Stimulated activated CD4-positive, alpha-beta T cell treated with anti-CD3 and anti-CD28 coated beads, Interleukin-1b, Interleukin-23, amount 100 ng/mL, for 1 hour (primary cell): ENCODE data around the gene TBC1D22A.

Source experiments
- DNase-seq, 2 donors: peaks; one replicate each; pipeline ENCODE4 v3.0.0-alpha.2; 2020; ENCODE audit warnings: low read depth in 2 of 2

The TBC1D22A gene

GRCh38 chr22:47154621-47155081, 392.2 kb downstream of the TBC1D22A start:
- DNase-seq = no peak

GRCh38 chr22:47155131-47155885, 392.9 kb downstream of the TBC1D22A start:
- no peak for DNase-seq

- no peak for DNase-seq
These were observed 393.5 kb downstream of the TBC1D22A start for GRCh38 chr22:47155912-47156311.

- no peak for DNase-seq
These were observed 394.1 kb downstream of the TBC1D22A start for GRCh38 chr22:47156352-47157092.

GRCh38 chr22:47157093-47157420, 394.6 kb downstream of the TBC1D22A start:
- no peak for DNase-seq

GRCh38 chr22:47157486-47158270, 395.2 kb downstream of the TBC1D22A start:
- no peak for DNase-seq

- DNase-seq = no peak
These were observed 396.0 kb downstream of the TBC1D22A start for GRCh38 chr22:47158457-47158856.

GRCh38 chr22:47159592-47159991, 397.1 kb downstream of the TBC1D22A start:
- no peak for DNase-seq

GRCh38 chr22:47160141-47160541, 397.7 kb downstream of the TBC1D22A start:
- DNase-seq = no peak

- DNase-seq = no peak
These were observed 398.5 kb downstream of the TBC1D22A start for GRCh38 chr22:47160781-47161520.

- no peak for DNase-seq
These were observed 399.2 kb downstream of the TBC1D22A start for GRCh38 chr22:47161631-47162030.

- no peak for DNase-seq
These were observed 400.4 kb downstream of the TBC1D22A start for GRCh38 chr22:47162865-47163264.

GRCh38 chr22:47163481-47163855, 401.0 kb downstream of the TBC1D22A start:
- DNase-seq = no peak

- no peak for DNase-seq
These were observed 401.5 kb downstream of the TBC1D22A start for GRCh38 chr22:47163856-47164513.

- DNase-seq = no peak
These were observed 402.3 kb downstream of the TBC1D22A start for GRCh38 chr22:47164514-47165337.

- DNase-seq = no peak
These were observed 403.0 kb downstream of the TBC1D22A start for GRCh38 chr22:47165338-47166032.

GRCh38 chr22:47166033-47166404, 403.6 kb downstream of the TBC1D22A start:
- no peak for DNase-seq

GRCh38 chr22:47166446-47167016, 404.1 kb downstream of the TBC1D22A start:
- no peak for DNase-seq

- no peak for DNase-seq
These were observed 404.6 kb downstream of the TBC1D22A start for GRCh38 chr22:47167056-47167455.
